BLaER1 (cell line): ENCODE data around the gene LONP2.
"Not testable (repeated sequence)": the region's sequence is repeated elsewhere in the genome, so short reads cannot be mapped to it uniquely, and the experiment has no call there.

Experiments
- H3K27ac ChIP-seq: shearing (Covaris generic); formaldehyde crosslinking; 2 replicates; pipeline ENCODE4 v1.8.1; 2022
- H3K27me3 ChIP-seq: shearing (Covaris generic); formaldehyde crosslinking; 2 replicates; pipeline ENCODE4 v1.8.1; 2022
- H3K36me3 ChIP-seq: shearing (Covaris generic); formaldehyde crosslinking; 2 replicates; pipeline ENCODE4 v1.8.1; 2022
- H3K4me1 ChIP-seq: shearing (Covaris generic); formaldehyde crosslinking; 2 replicates; pipeline ENCODE4 v1.8.1; 2022
- H3K4me2 ChIP-seq: shearing (Covaris generic); formaldehyde crosslinking; 2 replicates; pipeline ENCODE4 v1.8.1; 2022
- H3K4me3 ChIP-seq: shearing (Covaris generic); formaldehyde crosslinking; 2 replicates; pipeline ENCODE4 v1.8.1; 2022
- H3K9ac ChIP-seq: shearing (Covaris generic); formaldehyde crosslinking; 2 replicates; pipeline ENCODE4 v1.8.1; 2022
- H3K9me3 ChIP-seq: shearing (Covaris generic); formaldehyde crosslinking; 2 replicates; pipeline ENCODE4 v1.8.1; 2022
- H4K20me1 ChIP-seq: shearing (Covaris generic); formaldehyde crosslinking; 2 replicates; pipeline ENCODE4 v1.8.1; 2022
- Cebpa-rat ChIP-seq: shearing (Covaris generic); IDR thresholded peaks from 2 replicates; pipeline ENCODE4 v1.8.1; 2022

Gene LONP2

DNA sequence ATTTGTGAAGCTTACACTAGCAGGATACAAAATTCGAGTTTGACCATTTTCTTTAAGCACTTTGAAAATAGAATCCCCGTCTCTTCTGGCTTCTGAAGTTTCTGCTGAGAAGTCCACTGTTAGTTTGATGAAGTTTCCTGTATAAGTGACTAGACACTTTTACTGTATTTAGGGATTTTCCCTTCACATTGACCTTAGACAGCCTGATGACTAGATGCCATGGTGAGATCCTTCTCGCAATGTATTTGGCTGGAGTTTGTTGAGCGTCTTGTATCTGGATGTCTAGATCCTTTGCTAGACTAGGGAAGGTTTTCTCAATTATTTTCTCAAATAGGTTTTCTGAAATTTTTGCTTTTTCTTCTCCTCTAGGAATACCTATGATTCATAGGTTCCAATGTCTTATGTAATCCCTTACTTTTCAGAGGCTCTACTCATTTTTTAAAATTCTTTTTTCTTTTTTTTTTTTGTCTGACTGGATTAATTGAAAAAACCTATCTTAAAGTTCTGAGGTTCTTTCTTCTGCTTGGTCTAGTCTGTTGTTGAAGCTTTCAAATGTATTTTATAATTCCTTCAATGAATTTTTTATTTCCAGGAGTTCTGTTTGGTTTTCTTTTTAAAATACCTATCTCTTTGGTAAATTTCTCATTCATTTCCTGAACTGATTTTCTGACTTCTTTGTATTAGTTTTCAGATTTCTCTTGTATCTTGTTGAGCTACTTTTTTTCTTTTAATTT is 67.0 kb downstream of the LONP2 start:
- H3K27ac ChIP-seq: no peak overlapping the region
- H3K9ac ChIP-seq: no peak overlapping the region
- H4K20me1 ChIP-seq: no peaks in the 10 kb centered on the region
- H3K27me3 ChIP-seq: no peaks in the 10 kb centered on the region
- peaks cover 82% of the 10 kb centered on the region for H3K36me3 ChIP-seq
- no peak for TF ChIP-seq Cebpa-rat
- peaks cover 70% of the 10 kb centered on the region for H3K9me3 ChIP-seq
- H3K4me1 ChIP-seq: peaks cover 12% of the 10 kb centered on the region
- peak overlapping the region; percentile 39; the same call in 1 of the 2 replicates for H3K4me3 ChIP-seq
- H3K4me2 ChIP-seq: no peak overlapping the region

DNA sequence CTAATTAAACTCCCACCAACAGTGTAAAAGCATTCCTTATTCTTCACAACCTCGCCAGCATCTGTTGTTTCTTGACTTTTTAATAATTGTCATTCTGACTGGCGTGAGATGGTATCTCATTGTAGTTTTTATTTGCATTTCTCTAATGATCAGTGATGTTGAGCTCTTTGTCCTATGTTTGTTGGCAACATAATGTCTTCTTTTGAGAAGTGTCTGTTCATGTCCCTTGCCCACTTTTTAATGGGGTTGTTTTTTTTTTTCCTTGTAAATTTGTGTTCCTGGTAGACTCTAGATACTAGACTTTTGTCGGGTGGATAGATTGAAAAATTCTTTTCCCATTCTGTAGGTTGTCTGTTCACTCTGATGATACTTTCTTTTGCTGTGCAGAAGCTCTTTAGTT is 69.8 kb downstream of the LONP2 start:
- not testable (repeated sequence) for H3K9ac ChIP-seq, H3K4me3 ChIP-seq, H3K27me3 ChIP-seq, H3K27ac ChIP-seq, H3K4me2 ChIP-seq, H4K20me1 ChIP-seq
- H3K4me1 ChIP-seq: peaks cover 24% of the 10 kb centered on the region
- H3K9me3 ChIP-seq: peaks cover 61% of the 10 kb centered on the region
- peaks cover 75% of the 10 kb centered on the region for H3K36me3 ChIP-seq

DNA sequence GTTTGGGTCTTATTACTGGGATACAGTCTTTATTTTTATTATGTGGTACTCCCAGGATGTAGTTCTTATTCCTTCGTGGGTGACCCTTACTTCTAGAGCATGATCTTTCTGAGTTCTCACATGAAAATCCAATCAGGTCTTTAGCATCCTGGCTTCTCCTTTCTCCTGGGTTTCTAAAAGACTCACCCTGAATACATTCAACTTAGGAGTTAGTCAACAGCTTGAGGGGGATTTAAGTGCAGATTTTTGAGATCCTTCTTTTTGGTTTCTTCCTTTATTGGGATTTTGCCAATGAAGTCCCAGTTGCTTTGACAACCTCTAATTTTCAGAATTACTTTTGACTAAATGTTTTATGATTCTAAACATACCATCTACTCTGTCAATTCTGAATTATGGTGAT is 72.9 kb downstream of the LONP2 start:
- H4K20me1 ChIP-seq: no peaks in the 10 kb centered on the region
- peaks cover 34% of the 10 kb centered on the region for H3K9me3 ChIP-seq
- peaks cover 68% of the 10 kb centered on the region for H3K36me3 ChIP-seq
- H3K9ac ChIP-seq: no peak overlapping the region
- peak overlapping the region; percentile 80 for H3K27ac ChIP-seq
- TF ChIP-seq Cebpa-rat: no peak
- H3K4me3 ChIP-seq: no peak overlapping the region
- H3K4me2 ChIP-seq: peak overlapping the region; percentile 79; the same call in 1 of the 2 replicates
- H3K4me1 ChIP-seq: peaks cover 41% of the 10 kb centered on the region
- no peaks in the 10 kb centered on the region for H3K27me3 ChIP-seq

DNA sequence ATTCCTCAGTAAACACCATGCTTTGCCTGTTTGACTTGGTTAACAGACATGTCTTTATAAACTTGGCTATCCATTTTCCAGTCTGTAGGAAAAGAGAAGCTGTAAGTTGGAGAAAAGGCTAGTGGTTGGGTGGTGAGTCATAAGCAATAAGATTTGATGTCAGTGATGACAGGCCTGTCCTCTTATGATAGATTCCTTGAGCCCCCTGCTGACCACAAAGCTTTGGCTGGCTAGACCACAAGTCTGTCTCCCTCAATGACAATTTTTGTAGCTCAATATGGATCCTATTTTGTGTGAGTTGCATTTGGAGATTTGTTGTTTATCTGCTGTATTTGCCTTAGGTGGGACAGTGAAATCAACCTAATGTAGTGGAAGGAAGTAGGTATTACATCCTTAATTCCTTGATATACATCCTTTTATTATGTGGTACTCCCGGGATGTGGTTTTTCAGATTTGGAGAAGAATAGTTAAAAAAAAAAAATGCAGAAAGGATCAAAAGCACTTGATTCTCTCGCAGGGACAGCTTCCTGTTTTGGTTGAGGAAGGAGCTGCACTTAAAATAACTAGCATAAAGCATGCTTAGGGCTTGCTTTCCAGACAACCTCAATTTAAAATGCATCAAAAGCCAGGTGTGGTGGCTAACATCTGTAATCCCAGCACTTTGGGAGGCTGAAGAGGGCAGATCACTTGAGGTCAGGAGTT is 73.7 kb downstream of the LONP2 start:
- no peaks in the 10 kb centered on the region for H4K20me1 ChIP-seq
- TF ChIP-seq Cebpa-rat: no peak
- H3K4me1 ChIP-seq: peaks cover 48% of the 10 kb centered on the region
- no peaks in the 10 kb centered on the region for H3K27me3 ChIP-seq
- H3K4me3 ChIP-seq: peak overlapping the region; percentile 39; the same call in 1 of the 2 replicates
- peaks cover 68% of the 10 kb centered on the region for H3K36me3 ChIP-seq
- H3K9ac ChIP-seq: peak overlapping the region; percentile 50; the same call in 1 of the 2 replicates
- H3K27ac ChIP-seq: peak overlapping the region; percentile 80
- H3K4me2 ChIP-seq: peak overlapping the region; percentile 79
- peaks cover 26% of the 10 kb centered on the region for H3K9me3 ChIP-seq

DNA sequence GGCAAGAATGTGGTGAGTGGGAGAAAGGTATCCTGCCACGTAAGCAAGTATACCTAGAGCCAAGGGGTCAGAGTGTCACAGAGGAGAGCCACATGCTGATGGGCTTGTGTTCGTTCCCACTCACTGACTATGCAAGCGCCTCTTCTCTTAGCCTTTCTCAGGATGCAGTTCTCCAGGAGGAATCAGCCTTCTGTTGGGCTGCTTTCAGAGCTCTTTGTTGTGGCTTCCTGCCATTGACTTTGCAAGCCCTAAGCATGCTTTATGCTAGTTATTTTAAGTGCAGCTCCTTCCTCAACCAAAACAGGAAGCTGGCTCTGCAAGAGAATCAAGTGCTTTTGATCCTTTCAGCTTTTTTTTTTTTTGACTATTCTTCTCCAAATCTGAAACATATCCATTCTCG is 74.5 kb downstream of the LONP2 start:
- Histone ChIP-seq H3K4me2 (peak overlapping the region; percentile 79), H3K36me3 (peaks cover 61% of the 10 kb centered on the region), H3K9me3 (peaks cover 18% of the 10 kb centered on the region), H3K4me3 (peak overlapping the region; percentile 39; the same call in 1 of the 2 replicates), H3K9ac (peak overlapping the region; percentile 50; the same call in 1 of the 2 replicates), H3K27ac (peak overlapping the region; percentile 80), H4K20me1 (no peaks in the 10 kb centered on the region), H3K4me1 (peaks cover 56% of the 10 kb centered on the region), H3K27me3 (no peaks in the 10 kb centered on the region)
- TF ChIP-seq Cebpa-rat: no peak

DNA sequence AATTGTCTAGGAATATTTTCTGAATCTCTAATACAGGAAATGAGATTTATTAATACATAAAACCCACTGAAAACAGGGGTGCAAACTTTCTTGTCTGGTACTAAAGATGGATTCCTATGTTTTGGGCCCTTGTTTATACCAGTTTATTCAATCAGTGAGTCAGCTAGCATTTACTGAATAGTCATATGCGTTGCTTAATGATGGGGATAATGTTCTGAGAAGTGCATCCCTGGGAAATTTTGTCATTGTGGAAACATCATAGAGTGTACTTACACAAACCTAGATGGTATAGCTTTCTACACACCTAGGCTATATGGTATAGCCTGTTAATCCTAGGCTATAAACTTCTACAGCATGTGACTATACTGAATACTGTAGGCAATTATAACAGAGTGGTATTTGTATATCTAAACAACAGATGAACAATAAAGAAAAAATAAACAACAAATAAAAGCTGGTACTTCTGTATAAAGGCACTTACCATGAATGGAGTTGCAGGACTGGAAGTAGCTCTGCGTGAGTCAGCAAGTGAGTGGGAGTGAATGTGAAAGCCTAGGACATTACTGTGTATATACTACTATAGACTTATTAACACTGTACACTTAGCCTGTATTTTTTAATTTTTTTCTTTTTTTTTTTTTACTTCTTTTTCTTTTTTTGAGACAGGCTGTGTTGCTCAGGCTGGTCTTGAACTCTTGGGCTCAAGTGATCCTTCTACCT is 77.4 kb downstream of the LONP2 start:
- no peak overlapping the region for H3K27ac ChIP-seq
- no peak overlapping the region for H3K9ac ChIP-seq
- H4K20me1 ChIP-seq: no peaks in the 10 kb centered on the region
- peaks cover 4% of the 10 kb centered on the region; the same call in 1 of the 2 replicates for H3K9me3 ChIP-seq
- H3K27me3 ChIP-seq: no peaks in the 10 kb centered on the region
- peaks cover 49% of the 10 kb centered on the region; the same call in 1 of the 2 replicates for H3K36me3 ChIP-seq
- H3K4me1 ChIP-seq: peaks cover 61% of the 10 kb centered on the region
- no peak for TF ChIP-seq Cebpa-rat
- H3K4me3 ChIP-seq: no peak overlapping the region
- H3K4me2 ChIP-seq: no peak overlapping the region

DNA sequence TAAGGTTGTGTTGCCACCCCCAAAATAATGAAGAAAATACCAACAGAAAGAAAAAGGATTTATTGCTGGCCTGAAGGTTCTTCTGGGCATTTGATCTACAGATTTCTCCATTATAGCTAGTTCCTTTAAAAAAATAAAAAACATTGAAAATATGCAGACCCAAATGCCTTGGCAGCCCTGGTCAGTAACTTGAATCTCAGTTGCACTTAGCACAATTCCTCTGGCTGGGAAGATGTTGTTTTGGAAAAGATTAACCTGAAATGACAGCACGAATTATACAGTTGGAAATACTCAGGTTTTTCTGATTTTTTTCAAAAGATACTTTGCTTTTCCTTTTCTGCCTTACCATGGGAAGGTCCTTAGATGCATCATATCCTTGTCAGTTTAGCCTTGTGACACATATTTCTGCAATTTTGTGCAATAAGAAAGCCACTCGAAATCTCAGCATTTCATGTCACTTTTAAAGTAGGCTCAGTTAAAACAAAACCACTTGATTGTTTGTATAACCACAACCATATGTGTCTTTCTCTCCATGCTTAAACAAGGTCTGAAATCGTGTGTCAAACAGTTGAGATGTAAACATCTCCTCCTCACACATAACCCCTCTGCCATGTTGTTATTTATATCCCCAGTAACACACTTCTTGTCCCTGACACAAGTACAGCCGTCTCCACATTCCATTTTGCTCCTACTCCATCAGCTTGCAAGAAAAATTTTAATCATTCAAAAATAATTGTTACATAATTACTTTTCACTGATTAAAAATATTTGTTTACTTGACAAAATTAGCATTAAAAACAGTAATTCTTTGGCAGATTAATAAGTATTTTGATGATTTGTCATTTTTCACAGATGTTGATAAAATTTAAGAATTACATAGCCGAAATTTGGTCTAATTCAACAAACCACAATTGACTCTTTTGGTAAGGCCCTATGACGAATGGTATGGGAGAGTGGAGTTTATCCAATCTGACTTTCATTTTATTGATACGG is 80.0 kb downstream of the LONP2 start:
- H3K36me3 ChIP-seq: peaks cover 60% of the 10 kb centered on the region
- H4K20me1 ChIP-seq: no peaks in the 10 kb centered on the region
- no peak for TF ChIP-seq Cebpa-rat
- H3K9ac ChIP-seq: no peak overlapping the region
- no peak overlapping the region for H3K27ac ChIP-seq
- no peaks in the 10 kb centered on the region for H3K27me3 ChIP-seq
- peaks cover 35% of the 10 kb centered on the region for H3K4me1 ChIP-seq
- H3K4me2 ChIP-seq: 0 out of 2 replicates have a peak overlapping the region, but pooled peaks have one; percentile 11
- H3K4me3 ChIP-seq: no peak overlapping the region
- peaks cover 4% of the 10 kb centered on the region; the same call in 1 of the 2 replicates for H3K9me3 ChIP-seq

DNA sequence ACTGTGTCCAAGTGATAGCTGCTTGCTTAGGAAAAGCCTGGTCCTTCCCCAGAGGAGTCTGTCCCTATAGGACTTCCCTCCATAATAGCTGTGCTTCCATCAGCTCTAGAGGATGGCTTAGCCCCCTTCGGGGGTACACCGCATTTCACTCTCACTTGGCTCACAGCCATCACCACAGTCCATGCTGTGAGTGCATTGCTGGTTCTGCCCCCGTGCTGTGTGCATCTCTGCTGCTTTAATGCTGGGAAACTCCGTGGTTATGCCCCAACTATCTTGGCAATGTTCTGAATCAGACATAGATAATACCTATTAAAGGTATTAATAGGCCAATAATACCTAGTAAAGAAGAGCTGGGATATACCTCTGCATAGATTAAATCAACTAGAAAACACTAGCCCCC is 82.8 kb downstream of the LONP2 start:
- no peak overlapping the region for H3K9ac ChIP-seq
- H3K27me3 ChIP-seq: no peaks in the 10 kb centered on the region
- H3K4me2 ChIP-seq: no peak overlapping the region
- H3K9me3 ChIP-seq: no peaks in the 10 kb centered on the region
- no peak overlapping the region for H3K4me3 ChIP-seq
- peaks cover 49% of the 10 kb centered on the region for H3K36me3 ChIP-seq
- 0 out of 2 replicates have a peak, but pooled peaks cover 6% of the 10 kb centered on the region for H4K20me1 ChIP-seq
- no peak overlapping the region for H3K27ac ChIP-seq
- H3K4me1 ChIP-seq: peaks cover 22% of the 10 kb centered on the region
- TF ChIP-seq Cebpa-rat: no peak

DNA sequence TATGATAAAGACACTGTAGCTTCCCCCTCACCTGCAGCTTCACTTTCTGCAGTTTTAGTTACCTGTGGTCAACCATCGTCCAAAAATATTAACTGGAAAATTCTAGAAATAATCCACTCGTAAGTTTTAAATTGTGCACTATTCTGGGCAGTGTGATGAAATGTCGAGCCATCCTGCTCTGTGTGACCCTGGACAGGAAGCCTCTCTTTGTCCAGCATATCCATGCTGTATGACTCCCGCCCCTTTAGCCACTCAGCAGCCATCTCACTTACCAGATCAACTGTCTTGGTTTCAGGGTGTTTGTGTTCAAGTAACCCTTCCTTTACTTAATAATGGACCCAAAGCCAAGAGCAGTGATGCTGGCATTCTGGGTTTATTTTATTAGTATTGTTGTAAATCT is 85.0 kb downstream of the LONP2 start:
- no peak overlapping the region for H3K4me3 ChIP-seq
- H3K27ac ChIP-seq: no peak overlapping the region
- H3K4me1 ChIP-seq: peaks cover under 1% of the 10 kb centered on the region
- no peak overlapping the region for H3K4me2 ChIP-seq
- H3K9ac ChIP-seq: no peak overlapping the region
- no peak for TF ChIP-seq Cebpa-rat
- no peaks in the 10 kb centered on the region for H3K9me3 ChIP-seq
- H3K36me3 ChIP-seq: peaks cover 61% of the 10 kb centered on the region
- 0 out of 2 replicates have a peak, but pooled peaks cover 6% of the 10 kb centered on the region for H4K20me1 ChIP-seq
- H3K27me3 ChIP-seq: no peaks in the 10 kb centered on the region
